GM18519 (cell line): ENCODE data around the gene GLYAT.

Source experiments
- ATAC-seq: cut with Tn5 transposase; IDR thresholded peaks from one replicate; pipeline ENCODE4 v1.9.1; 2021; ENCODE audit warnings: mild to moderate bottlenecking, moderate library complexity; ENCODE audit not compliant: unreplicated experiment, low FRiP score

Gene GLYAT, protein sequence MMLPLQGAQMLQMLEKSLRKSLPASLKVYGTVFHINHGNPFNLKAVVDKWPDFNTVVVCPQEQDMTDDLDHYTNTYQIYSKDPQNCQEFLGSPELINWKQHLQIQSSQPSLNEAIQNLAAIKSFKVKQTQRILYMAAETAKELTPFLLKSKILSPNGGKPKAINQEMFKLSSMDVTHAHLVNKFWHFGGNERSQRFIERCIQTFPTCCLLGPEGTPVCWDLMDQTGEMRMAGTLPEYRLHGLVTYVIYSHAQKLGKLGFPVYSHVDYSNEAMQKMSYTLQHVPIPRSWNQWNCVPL

DNA sequence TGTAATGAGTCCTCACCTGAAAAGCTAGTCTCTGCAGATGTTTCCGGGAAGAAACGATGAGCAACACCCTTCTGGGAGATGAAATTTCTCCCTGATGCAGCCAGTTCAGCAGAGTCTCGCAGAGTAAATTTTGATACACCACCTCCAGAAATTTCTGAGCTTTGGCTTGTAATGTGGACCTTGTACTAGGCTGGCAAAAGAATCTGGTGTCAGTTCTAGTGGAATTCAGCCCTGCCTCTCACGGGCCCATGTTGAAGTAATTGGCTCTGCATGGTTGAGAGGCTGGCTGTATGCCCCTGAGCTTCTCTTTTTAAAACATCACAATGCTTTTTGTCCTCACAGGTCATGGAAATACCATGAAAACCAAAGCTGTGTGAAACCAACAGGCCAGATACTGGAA lies at the start of gene GLYAT:
Gene GLYAT (minus strand): TSS at position 125 of the 400 bp plus-strand sequence. CDS start 7,447 bp downstream, outside the sequence.
- ATAC-seq = no peak

DNA sequence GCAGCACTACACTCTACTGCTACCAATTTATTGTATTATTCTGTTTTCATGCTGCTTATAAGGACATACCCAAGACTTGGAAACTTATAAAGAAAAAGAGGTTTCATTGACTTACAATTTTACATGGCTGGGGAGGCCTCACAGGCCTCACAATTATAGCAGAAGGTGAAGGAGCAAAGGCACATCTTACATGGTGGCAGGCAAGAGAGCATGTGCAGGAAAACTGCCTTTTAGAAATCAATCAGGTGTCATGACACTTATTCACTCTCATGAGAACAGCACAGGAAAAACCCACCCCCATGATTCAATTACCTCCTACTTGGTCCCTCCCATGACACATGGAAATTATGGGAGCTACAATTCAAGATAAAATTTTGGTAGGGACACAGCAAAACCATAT lies 49.6 kb upstream of the GLYAT start:
- no peak for ATAC-seq

DNA sequence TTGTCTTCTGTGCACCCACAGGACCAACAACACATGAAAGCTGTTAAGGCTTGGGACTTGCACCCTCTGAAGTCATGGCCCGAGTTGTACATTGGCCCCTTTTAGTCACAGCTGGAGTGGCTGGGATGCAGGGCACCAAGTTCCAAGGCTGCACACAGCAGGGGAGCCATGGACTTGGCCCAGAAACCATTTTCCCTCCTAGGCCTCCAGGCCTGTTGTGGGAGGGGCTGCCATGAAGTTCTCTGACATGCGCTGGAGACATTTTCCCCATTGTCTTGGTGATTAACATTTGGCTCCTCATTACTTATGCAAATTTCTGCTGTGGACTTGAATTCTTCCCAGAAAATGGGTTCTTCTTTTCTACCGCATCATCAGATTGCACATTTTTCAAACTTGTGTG lies 48.8 kb upstream of the GLYAT start:
- ATAC-seq = no peak

DNA sequence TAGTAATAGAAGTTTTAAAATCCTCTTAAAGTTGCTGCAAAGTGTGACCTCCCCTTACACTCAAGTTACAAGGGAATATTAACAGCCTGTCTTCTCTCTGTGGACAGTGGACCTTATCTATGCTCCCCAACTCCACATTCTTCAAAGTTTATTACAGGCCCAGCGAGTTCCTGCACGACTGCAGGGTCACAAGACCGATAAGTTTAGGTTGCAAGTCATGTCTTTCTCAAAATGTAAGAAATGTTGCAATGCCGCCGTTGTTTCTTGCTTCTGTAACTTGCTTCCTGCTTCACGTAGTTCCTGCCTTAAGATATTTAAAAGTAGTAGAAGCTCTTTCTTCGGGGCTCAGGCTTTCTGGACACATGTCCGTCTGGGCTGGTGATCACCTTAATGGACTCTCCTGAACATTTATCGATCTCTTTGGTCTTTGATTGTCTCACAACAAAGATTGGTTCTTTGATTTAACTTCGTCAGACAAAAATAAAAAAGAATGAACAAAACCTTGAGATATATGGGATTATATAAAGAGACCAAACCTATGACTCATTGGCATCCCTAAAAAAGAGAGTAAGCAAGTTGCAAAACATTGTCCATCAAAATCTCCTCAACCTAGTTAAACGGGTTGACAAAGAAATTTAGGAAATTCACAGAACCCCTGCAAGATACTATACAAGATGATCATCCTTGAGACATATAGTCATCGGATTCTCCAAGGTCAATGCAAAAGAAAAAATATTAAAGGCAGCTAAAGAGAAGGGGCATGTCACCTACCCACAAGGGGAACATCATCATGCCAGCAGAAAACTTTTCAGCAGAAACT lies 45.4 kb upstream of the GLYAT start:
- ATAC-seq = no peak

DNA sequence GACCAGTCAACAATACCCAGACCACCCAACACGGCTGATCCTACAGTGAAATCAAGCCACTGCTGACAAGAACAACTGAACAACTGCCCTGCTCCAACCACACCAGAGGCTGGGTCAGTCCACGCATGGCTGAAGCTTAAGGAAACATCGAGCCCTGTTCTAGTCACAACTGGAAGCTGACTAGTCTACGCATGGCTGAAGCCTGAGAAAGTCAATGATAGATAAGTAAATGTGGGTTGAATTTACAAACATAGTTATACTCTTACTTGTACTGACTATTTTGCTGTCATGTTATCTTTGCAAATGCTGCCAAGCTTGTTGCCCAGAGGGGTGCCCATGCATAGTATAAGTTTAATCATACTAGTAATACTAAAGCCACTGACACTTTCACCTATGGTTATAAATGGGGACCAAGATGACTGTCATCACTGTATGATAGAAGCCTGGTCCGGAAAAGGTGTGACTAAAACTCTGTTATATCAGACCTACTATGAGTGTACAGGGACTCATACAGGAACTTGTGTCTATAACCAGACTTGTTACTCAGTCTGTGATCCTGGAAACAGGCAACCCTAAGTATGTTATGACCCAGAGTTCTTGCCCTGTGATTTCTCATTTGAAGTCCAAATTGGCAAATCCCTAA lies 43.4 kb upstream of the GLYAT start:
- no peak for ATAC-seq

DNA sequence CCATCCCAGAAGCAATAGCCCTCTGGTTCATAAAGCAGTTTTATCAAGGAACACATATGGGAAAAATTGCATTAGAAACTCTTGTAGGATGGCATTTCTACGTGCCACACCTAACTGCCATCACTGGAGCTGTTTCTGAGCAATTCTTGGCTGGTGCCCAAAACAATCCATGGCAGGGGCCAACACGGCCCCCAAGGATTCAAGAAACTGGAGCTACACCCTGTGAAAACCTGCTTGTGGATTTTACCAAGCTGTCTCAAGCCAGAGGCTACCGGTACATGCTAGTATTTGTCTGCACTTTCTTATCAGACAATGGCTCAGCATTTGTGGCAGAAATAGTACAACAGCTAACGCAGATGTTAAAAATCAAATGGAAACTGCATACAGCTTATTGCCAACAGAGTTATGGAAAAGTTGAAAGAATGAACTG lies 42.4 kb upstream of the GLYAT start:
- no peak for ATAC-seq

DNA sequence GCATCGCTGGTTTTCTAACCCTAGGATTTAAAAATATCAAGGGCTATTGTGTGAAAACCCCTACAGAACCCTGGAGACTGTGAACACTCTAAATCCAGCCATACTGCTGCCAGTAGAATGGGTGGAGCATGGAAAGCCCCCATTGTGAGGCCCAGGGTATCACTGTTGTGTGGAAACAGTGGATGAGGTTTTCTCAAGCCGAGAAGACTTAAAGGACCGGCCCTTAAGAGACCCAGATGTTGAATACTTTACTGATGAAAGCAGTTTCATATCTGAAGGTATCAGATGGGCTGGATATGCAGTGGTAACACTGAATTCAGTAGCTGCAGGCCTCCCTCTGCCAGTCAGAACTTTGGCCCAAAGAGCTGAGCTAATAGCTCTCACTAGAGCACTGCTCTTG lies 41.6 kb upstream of the GLYAT start:
- ATAC-seq = no peak

DNA sequence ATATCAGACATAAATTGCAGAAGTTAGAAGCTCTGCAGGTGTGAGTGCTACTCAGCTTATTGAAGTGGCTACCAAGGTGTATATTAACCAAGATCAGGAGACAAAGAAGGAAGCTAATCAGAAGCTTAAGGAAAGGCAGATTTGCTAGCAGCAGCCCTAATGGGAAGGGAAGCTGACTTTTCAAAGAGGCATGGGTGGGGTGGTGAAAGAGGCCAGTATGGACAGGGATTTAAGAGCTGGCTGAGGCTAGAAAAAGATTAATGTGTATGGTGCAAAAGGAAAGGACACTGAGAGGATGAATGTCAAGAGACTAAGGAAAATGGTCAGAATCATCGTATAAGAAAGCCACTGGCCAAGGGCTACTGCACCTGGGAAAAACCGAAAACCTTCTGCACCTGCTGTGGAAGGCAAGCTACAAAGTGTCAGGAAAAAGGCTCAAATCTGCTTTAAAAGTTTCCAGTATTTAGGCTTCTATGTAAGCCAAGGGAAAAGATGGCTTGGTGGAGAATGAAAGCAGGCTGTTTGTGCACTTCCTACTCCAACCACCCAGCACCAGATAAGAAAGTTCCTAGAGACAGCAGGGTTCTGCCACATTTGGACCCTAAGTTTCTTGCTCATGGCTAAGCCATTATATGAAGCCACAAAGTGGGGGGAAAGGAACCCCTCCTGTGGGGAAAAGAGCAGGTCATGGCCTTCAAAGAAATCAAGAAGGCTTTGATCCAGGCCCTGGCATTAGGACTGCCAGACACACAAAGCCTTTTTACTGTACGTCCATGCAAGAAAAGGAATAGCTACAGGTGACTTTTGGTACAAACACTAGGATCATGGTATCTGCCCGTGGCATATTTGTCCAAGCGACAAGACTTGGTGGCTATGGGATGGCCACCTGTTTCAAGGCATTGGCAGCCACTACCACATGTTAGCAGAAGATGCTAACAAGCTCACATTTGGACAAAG lies 40.9 kb upstream of the GLYAT start:
- ATAC-seq = no peak

DNA sequence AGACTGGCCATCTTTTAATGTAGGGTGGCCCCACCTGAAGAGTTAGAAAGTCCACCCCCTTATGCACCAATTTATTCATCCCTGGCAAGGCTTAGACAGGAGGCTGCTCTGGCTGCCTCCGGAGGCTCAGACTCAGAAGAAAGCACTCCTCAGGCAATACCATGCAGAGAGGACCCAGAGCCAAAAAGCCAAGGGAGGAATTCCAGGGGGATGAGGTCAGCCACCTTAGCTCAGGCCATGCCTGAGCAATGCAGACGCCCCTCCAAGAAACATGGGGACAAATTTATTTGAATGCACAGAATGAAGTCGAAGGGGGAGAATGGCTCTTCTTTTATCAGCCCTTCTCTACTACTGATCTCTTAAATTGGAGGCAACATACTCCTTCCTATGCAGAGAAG lies 39.7 kb upstream of the GLYAT start:
- no peak for ATAC-seq

DNA sequence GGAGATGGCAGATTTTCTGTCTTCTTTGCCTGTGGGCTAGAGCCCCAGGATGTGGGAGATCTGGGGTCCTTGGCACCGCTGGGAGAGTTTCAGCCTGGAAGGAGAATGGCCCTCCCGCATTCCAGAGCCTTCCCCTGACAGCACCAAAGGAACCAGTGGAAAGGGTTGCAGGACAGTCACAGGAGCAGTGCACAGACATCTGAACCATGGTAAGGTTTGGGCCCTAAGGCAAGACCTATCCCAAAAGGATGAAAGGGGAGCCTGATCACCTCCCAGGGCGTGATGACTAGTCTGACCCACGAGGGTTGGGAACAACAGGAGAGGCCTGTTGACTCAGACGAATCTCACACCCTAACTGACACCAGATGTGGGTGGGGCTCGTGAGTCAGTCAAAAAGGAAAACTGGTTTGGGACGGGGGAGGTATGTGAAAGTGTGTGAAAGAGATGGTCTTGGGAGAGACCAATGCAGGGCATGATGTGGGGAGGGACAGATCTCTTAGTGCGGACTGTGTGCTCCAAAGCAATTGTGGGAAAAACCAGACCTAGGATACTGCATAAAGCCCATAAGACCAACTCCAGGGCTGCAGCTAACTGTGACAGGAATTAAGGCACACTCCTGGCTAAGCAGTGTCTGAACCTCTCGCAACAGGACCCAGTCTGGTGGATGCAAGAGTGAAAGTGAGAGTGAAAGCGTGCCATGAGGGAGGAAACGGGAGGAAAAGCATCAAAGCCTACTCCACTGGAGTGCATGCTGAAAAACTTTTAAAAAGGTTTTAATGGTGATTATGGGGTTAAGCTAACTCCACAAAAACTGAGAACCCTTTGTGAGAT lies 39.1 kb upstream of the GLYAT start:
- ATAC-seq = no peak

DNA sequence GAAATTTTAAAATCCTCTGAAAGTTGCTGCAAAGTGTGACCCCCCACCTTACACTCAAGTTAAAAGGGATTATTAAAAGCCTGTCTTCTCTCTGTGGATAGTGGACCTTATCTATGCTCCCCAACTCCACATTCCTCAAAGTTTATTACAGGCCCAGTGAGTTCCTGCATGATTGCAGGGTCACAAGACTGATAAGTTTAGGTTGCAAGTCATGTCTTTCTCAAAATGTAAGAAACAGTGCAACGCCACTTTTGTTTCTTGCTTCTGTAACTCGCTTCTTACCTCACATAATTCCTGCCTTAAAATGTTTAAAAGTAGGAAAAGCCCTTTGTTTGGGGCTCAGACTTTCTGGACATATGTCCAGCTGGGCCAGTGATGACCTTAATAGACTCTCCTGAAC lies 38.4 kb upstream of the GLYAT start:
- no peak for ATAC-seq

DNA sequence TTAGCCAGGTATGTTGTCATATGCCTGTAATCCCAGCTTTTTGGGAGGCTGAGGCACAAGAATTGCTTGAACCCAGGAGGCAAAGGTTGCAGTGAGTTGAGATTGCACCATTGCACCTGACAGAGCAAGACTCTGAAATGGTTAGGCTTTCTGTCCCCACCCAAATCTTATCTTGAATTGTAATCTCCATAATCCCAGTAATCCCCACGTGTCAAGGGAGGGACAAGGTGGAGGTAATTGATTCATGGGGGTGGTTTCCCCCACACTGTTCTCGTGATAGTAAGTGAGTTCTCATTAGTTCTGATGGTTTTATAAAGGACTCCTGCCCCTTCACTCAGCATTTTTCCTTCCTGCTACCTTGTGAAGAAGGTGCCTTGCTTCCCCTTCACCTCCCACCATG lies 37.6 kb upstream of the GLYAT start:
- no peak for ATAC-seq

DNA sequence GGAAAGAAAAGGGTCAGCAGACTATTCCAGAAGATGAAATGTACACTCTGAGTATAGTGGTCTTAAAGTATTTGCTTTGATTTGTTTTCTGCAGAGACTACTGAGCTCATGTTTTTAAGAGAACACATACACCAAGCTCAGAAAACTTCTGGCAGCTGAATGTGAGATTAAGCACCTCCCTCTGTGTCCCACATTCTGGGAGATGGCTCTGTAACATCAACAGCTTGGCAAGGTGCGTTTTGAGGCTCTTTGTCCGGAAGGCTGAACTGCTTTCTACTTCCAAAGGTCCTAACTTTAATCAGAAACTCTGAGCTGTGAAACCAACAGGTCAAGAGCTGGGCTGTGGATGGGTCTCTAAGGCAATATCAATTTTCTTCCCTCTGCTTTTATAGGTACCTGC lies 36.4 kb upstream of the GLYAT start:
- no peak for ATAC-seq

DNA sequence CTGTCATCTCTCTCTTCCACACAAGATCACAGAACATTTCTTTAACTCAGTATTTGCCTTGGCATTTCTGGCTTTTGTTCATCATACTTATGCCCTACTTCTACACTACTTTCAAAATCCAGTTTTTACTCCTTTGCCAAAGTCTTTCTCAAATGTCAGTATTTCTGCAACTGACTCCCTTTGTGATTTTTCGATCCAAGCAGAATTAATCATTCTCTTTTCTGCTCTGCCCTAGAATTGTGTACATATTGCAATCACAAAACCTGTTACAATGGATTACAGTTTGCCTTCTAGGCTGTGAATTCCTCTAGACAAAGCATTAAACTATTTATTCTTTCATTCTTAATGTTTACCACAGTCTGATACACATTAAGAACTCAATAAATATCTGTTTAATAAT lies 33.3 kb upstream of the GLYAT start:
- no peak for ATAC-seq

DNA sequence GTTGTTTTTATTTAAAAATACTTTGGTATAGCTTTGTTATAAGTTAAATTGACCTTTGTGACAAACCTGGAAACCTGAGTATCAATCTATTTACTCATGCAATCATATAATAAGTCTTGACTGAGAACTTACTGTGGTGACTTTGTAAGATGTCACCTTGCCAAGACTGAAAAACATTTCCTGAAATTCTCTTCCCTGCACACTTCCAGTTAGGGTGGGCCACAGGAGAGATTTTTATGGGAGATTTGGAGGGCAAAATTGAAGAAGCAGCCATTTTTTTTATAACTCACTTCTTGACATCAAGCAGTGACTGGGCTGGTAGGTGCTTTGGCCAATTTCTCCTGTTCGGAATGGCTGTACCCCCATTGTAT lies 31.4 kb upstream of the GLYAT start:
- ATAC-seq = no peak

DNA sequence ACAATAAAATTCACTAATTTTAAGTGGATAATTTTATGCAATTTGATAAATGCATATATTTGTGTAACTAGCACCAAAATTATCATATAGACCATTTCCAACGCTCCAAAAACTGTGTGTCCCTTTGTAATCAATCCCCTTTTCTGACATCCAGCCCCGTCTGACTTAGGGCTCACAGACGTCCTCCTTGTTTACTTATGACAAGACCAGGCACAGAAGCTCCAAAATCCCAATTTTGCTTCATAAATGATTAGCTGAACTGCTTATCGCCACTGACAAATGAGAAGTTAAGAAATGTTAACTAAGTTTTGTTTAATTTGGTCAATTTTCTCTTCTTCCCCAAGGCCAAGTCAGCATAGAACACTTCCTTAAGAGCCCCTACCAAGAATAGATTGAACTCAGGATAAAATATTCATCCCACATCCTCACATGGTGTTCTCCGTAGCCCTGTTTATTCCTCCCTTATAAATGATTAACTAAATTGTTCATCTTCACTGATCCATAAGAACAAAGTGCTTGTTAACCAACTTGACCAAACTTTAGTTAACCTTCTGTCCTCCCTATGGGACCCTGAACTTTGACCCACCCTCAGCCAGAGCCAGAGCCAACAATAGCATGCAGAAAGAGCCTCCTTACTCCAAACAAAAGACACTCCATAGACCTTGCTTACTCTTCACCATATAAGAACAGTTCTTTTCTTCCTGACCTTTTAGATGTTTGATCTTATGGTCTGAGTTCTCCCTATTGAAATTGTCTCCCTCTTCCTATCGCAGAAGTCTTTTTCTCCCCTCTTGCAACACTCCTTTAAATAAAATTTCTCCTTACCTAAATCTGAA lies 30.8 kb upstream of the GLYAT start:
- ATAC-seq = no peak

DNA sequence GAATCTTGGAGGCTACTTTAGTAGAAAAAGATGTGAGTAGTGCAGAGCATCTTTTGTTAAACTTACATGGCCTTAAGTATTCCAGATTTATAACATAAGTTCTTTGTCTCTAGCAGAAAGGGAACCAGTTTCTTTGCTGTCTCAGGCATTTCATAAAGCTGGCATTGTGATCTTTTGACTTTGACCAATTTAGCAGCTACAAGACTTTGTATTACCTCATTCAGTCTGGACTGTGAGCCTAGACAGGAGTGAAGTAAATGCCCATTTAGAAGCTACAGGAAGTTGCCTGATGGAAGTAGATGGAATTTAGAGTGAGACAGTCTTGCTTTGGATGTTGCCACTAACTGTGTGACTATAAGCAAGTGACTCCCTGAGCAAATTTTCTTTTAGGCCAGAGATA lies 25.7 kb upstream of the GLYAT start:
- no peak for ATAC-seq

DNA sequence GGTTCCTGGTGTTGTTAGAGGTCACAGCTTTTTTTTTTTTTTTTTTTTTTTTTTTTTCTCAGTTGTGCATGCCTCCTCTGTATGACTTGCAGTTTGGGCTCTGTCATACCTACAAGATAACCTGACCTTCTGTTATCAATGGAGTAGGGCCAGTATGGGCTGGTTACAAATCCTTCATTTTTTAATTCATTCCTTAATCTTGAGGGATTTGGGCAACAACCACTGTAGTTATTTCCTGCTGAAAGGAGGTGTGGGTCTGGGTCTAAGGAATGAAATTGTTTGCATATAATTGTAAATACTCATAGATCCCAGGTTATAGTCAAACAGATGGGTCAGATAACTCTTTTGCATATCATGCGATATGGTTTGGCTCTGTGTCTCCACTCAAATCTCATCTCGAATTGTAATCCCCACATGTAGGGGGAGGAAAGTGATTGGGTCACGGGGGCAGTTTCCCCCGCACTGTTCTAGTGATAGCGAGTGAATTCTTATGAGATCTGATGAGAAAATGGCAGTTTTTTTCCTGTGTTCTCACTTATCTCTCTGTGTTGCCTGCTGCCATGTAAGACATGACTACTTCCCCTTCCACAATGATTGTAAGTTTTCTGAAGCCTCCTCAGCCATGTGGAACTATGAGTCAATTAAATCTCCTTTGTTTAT lies 14.1 kb upstream of the GLYAT start:
- no peak for ATAC-seq
